GM10266 (cell line): ENCODE data around the gene C2CD5.

Experiments
- DNase-seq: peaks from one replicate; pipeline ENCODE4 v3.0.0; 2012; ENCODE audit errors: extremely low spot score
- TF ChIP-seq, protein P1 (sequence below): IDR thresholded peaks from 2 replicates; pipeline ENCODE4 v1.5.1; 2012; ENCODE audit warnings: mild to moderate bottlenecking, low read depth; ENCODE audit not compliant: control insufficient read depth, insufficient read depth; ENCODE audit errors: missing control alignments

C2CD5 gene

GRCh38 chr12:22525426-22525825, 18.9 kb downstream of the C2CD5 start:
- DNase-seq, result no peak
- TF ChIP-seq, protein P1, sequence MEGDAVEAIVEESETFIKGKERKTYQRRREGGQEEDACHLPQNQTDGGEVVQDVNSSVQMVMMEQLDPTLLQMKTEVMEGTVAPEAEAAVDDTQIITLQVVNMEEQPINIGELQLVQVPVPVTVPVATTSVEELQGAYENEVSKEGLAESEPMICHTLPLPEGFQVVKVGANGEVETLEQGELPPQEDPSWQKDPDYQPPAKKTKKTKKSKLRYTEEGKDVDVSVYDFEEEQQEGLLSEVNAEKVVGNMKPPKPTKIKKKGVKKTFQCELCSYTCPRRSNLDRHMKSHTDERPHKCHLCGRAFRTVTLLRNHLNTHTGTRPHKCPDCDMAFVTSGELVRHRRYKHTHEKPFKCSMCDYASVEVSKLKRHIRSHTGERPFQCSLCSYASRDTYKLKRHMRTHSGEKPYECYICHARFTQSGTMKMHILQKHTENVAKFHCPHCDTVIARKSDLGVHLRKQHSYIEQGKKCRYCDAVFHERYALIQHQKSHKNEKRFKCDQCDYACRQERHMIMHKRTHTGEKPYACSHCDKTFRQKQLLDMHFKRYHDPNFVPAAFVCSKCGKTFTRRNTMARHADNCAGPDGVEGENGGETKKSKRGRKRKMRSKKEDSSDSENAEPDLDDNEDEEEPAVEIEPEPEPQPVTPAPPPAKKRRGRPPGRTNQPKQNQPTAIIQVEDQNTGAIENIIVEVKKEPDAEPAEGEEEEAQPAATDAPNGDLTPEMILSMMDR, result no peak

GRCh38 chr12:22518998-22519397, 25.3 kb downstream of the C2CD5 start:
- TF ChIP-seq, protein P1, result no peak
- no peak for DNase-seq

- DNase-seq, result no peak
- TF ChIP-seq, protein P1, result no peak
Observed at GRCh38 chr12:22518060-22518719, 26.2 kb downstream of the C2CD5 start.

GRCh38 chr12:22514875-22515274, 29.5 kb downstream of the C2CD5 start:
- TF ChIP-seq, protein P1, result no peak
- DNase-seq, result no peak

GRCh38 chr12:22505826-22506225, 38.5 kb downstream of the C2CD5 start:
- DNase-seq, result no peak

GRCh38 chr12:22500100-22500499, 44.2 kb downstream of the C2CD5 start:
- no peak for DNase-seq
- TF ChIP-seq, protein P1, result no peak

More at GRCh38 chr12:22505826-22506225, 38.5 kb downstream of the C2CD5 start:
- TF ChIP-seq, protein P1, result no peak

GRCh38 chr12:22499445-22499844, 44.9 kb downstream of the C2CD5 start:
- TF ChIP-seq, protein P1, result no peak
- DNase-seq, result no peak
